Hepatocyte (in vitro differentiated cells): Measurements from ENCODE around the gene RIPOR2. TPM values are rescaled to one million over a fixed set of nuclear protein-coding genes. Genes with fewer than 3 reads are reported as not detected.

Source experiments
- DNase-seq: peaks from one replicate; pipeline ENCODE4 v3.0.0-alpha.2; 2016; ENCODE audit warnings: low spot score
- H2AFZ ChIP-seq: fragments of 200-600 bp; sonication (generic); 2 replicates; pipeline ENCODE4 v1.6.0; 2016; ENCODE audit warnings: antibody characterized with exemption, mild to moderate bottlenecking
- H3K27ac ChIP-seq: fragments of 200-600 bp; sonication (generic); 2 replicates; pipeline ENCODE4 v1.5.1; 2016; ENCODE audit warnings: mild to moderate bottlenecking
- H3K27me3 ChIP-seq: fragments of 200-600 bp; sonication (generic); 2 replicates; pipeline ENCODE4 v1.6.1; 2016
- H3K36me3 ChIP-seq: fragments of 200-600 bp; sonication (generic); replicated peaks from 2 replicates; pipeline ENCODE4 v1.5.1; 2016; ENCODE audit warnings: low read depth; ENCODE audit not compliant: insufficient read depth
- H3K4me1 ChIP-seq: fragments of 200-600 bp; sonication (generic); 2 replicates; pipeline ENCODE4 v1.5.1; 2016; ENCODE audit warnings: mild to moderate bottlenecking, moderate library complexity; ENCODE audit not compliant: insufficient read depth
- H3K4me2 ChIP-seq: fragments of 200-600 bp; sonication (generic); 2 replicates; pipeline ENCODE4 v1.6.0; 2016
- H3K4me3 ChIP-seq: fragments of 200-600 bp; sonication (generic); 2 replicates; pipeline ENCODE4 v1.5.1; 2016; ENCODE audit warnings: mild to moderate bottlenecking
- H3K79me2 ChIP-seq: fragments of 200-600 bp; sonication (generic); 2 replicates; pipeline ENCODE4 v1.6.0; 2017; ENCODE audit warnings: mild to moderate bottlenecking
- H3K9me2 ChIP-seq: fragments of 200-600 bp; sonication (generic); replicated peaks from 2 replicates; pipeline ENCODE4 v1.6.0; 2017; ENCODE audit warnings: mild to moderate bottlenecking; ENCODE audit not compliant: insufficient read depth
- H3K9me3 ChIP-seq: fragments of 200-600 bp; sonication (generic); 2 replicates; pipeline ENCODE4 v1.5.1; 2016; ENCODE audit warnings: low read depth, mild to moderate bottlenecking
- H4K20me1 ChIP-seq: fragments of 200-600 bp; sonication (generic); 2 replicates; pipeline ENCODE4 v1.6.0; 2016; ENCODE audit warnings: mild to moderate bottlenecking; ENCODE audit not compliant: insufficient read depth, poor library complexity, severe bottlenecking
- CTCF ChIP-seq: fragments of 200-600 bp; sonication (generic); IDR thresholded peaks from 2 replicates; pipeline ENCODE4 v1.5.1; 2016; ENCODE audit warnings: antibody characterized with exemption, mild to moderate bottlenecking; ENCODE audit not compliant: poor library complexity
- EZH2 ChIP-seq: fragments of 200-600 bp; sonication (generic); IDR thresholded peaks from 2 replicates; pipeline ENCODE4 v1.6.1; 2016; ENCODE audit warnings: antibody characterized with exemption, mild to moderate bottlenecking, borderline replicate concordance
- EZH2phosphoT487 ChIP-seq: fragments of 200-600 bp; sonication (generic); IDR thresholded peaks from one replicate; pipeline ENCODE4 v1.6.1; 2018; ENCODE audit warnings: antibody characterized with exemption, mild to moderate bottlenecking, low read depth, moderate library complexity; ENCODE audit not compliant: unreplicated experiment, severe bottlenecking
- WGBS: methylation state at CpG from one replicate; pipeline ENCODE4 v1.1.6; 2016; ENCODE audit warnings: low lambda C conversion rate; ENCODE audit errors: missing lambda C conversion rate; 5-methylcytosine and 5-hydroxymethylcytosine counted together
- polyA plus RNA-seq: library from polyadenylated mRNA; unstranded; fragments of >200 nt; fragmentation: Nextera tagmentation; extraction: Ambion mirVana; gene quantifications from 2 replicates; pipeline ENCODE4 v1.2.1, GENCODE V29; 2016
- total RNA-seq: library from RNA; depleted of rRNA; stranded (reverse); fragments of >200 nt; gene quantifications from 2 replicates; pipeline ENCODE4 v1.2.3, GENCODE V29; 2014

RIPOR2 gene
- total and polyA plus RNA-seq, 2 experiments from 2014 or later: 11.8 to 17.3 TPM

GRCh38 chr6:24833711-24834386, 101.9 kb downstream of the RIPOR2 start:
- no peaks in the 10 kb centered on the region for H3K9me3 ChIP-seq

GRCh38 chr6:24832794-24833193, 103.0 kb downstream of the RIPOR2 start:
- no peaks in the 10 kb centered on the region for H3K27me3 ChIP-seq
- no peaks in the 10 kb centered on the region for H3K4me1 ChIP-seq
- no peak overlapping the region for H2AFZ ChIP-seq
- no peak overlapping the region for H3K4me2 ChIP-seq
- no peak for DNase-seq
- H3K4me3 ChIP-seq: no peak overlapping the region
- 100% methylated on average over 1 of the region's 1 CpG for WGBS
- H4K20me1 ChIP-seq: no peaks in the 10 kb centered on the region
- H3K9me3 ChIP-seq: no peaks in the 10 kb centered on the region
- no peaks in the 10 kb centered on the region for H3K36me3 ChIP-seq
- no peaks in the 10 kb centered on the region for H3K79me2 ChIP-seq
- H3K27ac ChIP-seq: no peak overlapping the region
- H3K9me2 ChIP-seq: no peaks in the 10 kb centered on the region
- no peak for TF ChIP-seq EZH2phosphoT487
- no peak for TF ChIP-seq EZH2
- TF ChIP-seq CTCF: no peak

More at GRCh38 chr6:24833711-24834386, 101.9 kb downstream of the RIPOR2 start:
- Histone ChIP-seq H3K4me2 (no peak overlapping the region), H3K27me3 (no peaks in the 10 kb centered on the region), H3K4me1 (no peaks in the 10 kb centered on the region), H3K27ac (no peak overlapping the region), H3K4me3 (no peak overlapping the region), H4K20me1 (no peaks in the 10 kb centered on the region), H2AFZ (no peak overlapping the region), H3K79me2 (no peaks in the 10 kb centered on the region), H3K9me2 (no peaks in the 10 kb centered on the region), H3K36me3 (no peaks in the 10 kb centered on the region)
- WGBS: 68% methylated on average over 4 of the region's 4 CpGs
- no peak for DNase-seq
- TF ChIP-seq EZH2phosphoT487 (no peak), CTCF (no peak)

- no peak overlapping the region for H3K4me3 ChIP-seq
- DNase-seq: no peak
- no peaks in the 10 kb centered on the region for H3K9me2 ChIP-seq
- WGBS: 87% methylated on average over 10 of the region's 10 CpGs
- H3K27me3 ChIP-seq: no peaks in the 10 kb centered on the region
- TF ChIP-seq EZH2 (no peak), CTCF (no peak), EZH2phosphoT487 (no peak)
- H4K20me1 ChIP-seq: no peaks in the 10 kb centered on the region
- H3K27ac ChIP-seq: no peak overlapping the region
- H3K79me2 ChIP-seq: no peaks in the 10 kb centered on the region
- H2AFZ ChIP-seq: no peak overlapping the region
- H3K4me1 ChIP-seq: no peaks in the 10 kb centered on the region
- H3K9me3 ChIP-seq: no peaks in the 10 kb centered on the region
- H3K36me3 ChIP-seq: no peaks in the 10 kb centered on the region
- H3K4me2 ChIP-seq: no peak overlapping the region
These were observed 103.7 kb downstream of the RIPOR2 start for GRCh38 chr6:24831771-24832716.
